ENCODE results near the gene MSANTD1. TPM values are rescaled to one million over a fixed set of nuclear protein-coding genes. Genes with fewer than 3 reads are reported as not detected.

MSANTD1 gene
- total RNA-seq, 1 donor from 2014 or later, result 0.44 TPM

GRCh38 chr4:3254302-3255131 lies 5.6 kb downstream of the MSANTD1 start:
- DNase-seq, result peak; percentile 10
- Histone ChIP-seq H3K27me3 (ENCODE audit: low read depth) (no peaks in the 10 kb centered on the region), H3K4me3 (no peak overlapping the region), H3K4me1 (no peaks in the 10 kb centered on the region), H3K9me3 (replicated peaks) (no peaks in the 10 kb centered on the region), H3K36me3 (peaks cover 10% of the 10 kb centered on the region), H3K27ac (replicated peaks) (no peak overlapping the region)
- TF ChIP-seq, protein P1, sequence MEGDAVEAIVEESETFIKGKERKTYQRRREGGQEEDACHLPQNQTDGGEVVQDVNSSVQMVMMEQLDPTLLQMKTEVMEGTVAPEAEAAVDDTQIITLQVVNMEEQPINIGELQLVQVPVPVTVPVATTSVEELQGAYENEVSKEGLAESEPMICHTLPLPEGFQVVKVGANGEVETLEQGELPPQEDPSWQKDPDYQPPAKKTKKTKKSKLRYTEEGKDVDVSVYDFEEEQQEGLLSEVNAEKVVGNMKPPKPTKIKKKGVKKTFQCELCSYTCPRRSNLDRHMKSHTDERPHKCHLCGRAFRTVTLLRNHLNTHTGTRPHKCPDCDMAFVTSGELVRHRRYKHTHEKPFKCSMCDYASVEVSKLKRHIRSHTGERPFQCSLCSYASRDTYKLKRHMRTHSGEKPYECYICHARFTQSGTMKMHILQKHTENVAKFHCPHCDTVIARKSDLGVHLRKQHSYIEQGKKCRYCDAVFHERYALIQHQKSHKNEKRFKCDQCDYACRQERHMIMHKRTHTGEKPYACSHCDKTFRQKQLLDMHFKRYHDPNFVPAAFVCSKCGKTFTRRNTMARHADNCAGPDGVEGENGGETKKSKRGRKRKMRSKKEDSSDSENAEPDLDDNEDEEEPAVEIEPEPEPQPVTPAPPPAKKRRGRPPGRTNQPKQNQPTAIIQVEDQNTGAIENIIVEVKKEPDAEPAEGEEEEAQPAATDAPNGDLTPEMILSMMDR (IDR thresholded peaks at IDR 0.05; ENCODE audit: borderline replicate concordance), result no peak
- intact Hi-C loops (cut with micrococcal nuclease), result no loop called here

- no peak overlapping the region for H3K27ac ChIP-seq (replicated peaks)
Observed at GRCh38 chr4:3255611-3256186, 6.7 kb downstream of the MSANTD1 start.

GRCh38 chr4:3256230-3257102 lies 7.5 kb downstream of the MSANTD1 start:
- TF ChIP-seq, protein P1 (IDR thresholded peaks at IDR 0.05; ENCODE audit: borderline replicate concordance), result no peak
- Histone ChIP-seq H3K27me3 (ENCODE audit: low read depth) (no peaks in the 10 kb centered on the region), H3K9me3 (replicated peaks) (no peaks in the 10 kb centered on the region), H3K4me1 (no peaks in the 10 kb centered on the region), H3K27ac (replicated peaks) (no peak overlapping the region), H3K36me3 (peaks cover 10% of the 10 kb centered on the region), H3K4me3 (no peak overlapping the region)
- no peak for DNase-seq
- intact Hi-C loops (cut with micrococcal nuclease), result no loop called here

More at GRCh38 chr4:3255611-3256186, 6.7 kb downstream of the MSANTD1 start:
- Histone ChIP-seq H3K4me1 (no peaks in the 10 kb centered on the region), H3K36me3 (peaks cover 10% of the 10 kb centered on the region), H3K9me3 (replicated peaks) (no peaks in the 10 kb centered on the region), H3K27me3 (ENCODE audit: low read depth) (no peaks in the 10 kb centered on the region), H3K4me3 (no peak overlapping the region)
- intact Hi-C loops (cut with micrococcal nuclease), result no loop called here
- DNase-seq, result peak; percentile 12
- TF ChIP-seq, protein P1 (IDR thresholded peaks at IDR 0.05; ENCODE audit: borderline replicate concordance), result no peak

DNA sequence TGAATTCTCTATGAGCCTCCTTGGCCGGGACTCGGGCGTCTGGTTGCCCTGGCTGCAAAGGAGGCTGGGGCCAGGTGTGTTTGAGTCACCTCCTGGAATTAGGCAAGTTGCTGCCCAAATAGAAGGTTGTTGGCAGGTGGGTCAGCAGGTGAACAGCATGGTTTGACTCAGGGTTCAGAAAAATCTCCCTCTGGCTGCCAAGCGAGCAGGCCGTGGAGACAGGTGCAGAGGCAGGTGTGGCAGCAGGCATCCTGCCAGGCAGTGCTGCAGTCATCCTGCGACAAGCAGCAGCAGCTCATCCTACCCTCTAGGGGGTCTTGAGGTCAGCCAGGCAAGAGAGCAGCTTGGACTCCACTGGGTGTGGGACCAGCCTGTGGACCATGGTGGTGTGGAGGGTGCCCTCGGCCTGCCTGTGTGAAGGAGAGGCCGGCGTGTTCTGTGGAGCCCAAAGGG lies 8.2 kb downstream of the MSANTD1 start:
- DNase-seq, result no peak
- intact Hi-C loops (cut with micrococcal nuclease), result no loop called here
- TF ChIP-seq, protein P1 (IDR thresholded peaks at IDR 0.05; ENCODE audit: borderline replicate concordance), result no peak
- Histone ChIP-seq H3K9me3 (replicated peaks) (no peaks in the 10 kb centered on the region), H3K4me1 (no peaks in the 10 kb centered on the region), H3K36me3 (peaks cover 10% of the 10 kb centered on the region), H3K27ac (replicated peaks) (no peak overlapping the region), H3K27me3 (ENCODE audit: low read depth) (no peaks in the 10 kb centered on the region), H3K4me3 (no peak overlapping the region)

Measured in left ventricle myocardium inferior (tissue), 1 donor.